ENCODE measurements around the gene ZBTB7C.

Gene ZBTB7C

DNA sequence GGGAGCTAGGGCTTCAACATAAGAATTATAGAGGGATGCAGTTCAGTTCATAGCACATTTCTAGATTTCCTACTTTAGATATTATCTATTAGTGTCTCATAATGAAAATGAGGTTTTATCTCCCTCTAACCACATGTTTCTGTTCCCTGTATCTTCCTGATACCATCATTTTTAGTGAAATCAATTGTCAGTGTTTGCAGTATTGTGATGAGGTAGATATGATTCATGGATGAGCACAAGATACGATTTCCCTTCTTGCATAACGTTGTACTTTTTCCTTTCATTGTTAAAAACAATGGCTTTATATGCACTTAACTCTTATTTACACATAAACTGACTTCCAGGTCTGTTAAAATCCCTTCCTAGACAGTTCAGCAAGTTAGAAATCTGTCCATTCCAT, 211.4 kb downstream of the ZBTB7C start:
- DNase-seq = no peak

DNA sequence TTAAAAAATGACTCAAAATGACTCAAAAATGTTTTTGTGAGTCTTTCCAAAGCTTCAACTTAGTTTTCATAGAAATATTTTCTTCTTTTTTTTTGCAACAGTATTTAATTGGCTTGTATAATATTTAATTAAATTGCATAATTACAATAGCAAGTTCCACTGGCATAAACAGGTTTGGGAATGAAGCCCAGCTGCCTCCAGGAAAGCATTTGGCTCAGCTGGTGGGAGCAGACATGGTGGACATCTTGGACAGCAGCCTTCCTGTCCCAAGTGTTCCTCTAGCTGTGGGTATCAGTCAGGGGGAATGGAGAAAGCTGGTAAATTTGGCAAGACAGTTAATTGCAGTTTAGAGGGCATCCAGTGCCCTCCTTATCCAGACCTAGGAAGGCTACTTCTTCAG, 213.4 kb downstream of the ZBTB7C start:
- DNase-seq = peak in 3 of 56 donors; percentile 5 to 25 (median 10)

DNA sequence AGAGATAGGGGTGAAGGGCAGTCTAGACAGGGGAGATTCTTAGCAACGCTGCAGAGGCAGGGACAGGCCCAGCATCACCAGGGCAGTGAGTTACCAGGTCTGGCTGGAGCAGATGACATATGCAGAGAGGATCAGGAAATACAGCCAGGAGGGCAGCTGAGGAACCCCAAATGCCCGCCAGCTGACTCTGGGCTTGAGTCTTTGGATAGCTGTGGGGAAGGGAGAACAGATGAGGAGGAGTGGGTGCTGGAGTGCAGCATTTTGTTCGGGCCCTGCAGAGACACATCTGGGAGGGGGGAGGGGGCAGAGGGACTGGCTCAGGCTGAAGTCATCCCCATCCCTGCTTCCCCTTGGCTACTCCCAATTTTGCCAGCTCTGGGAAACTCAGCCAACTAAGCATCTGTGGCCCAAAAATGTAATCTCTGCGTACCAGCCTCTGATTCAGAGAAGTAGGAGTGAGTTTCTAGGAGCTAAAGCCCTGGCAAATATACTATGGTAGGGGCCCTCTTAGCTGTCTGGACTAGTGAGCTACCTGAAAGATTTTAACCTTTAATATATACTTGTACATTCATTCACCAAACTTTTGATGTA, 214.5 kb downstream of the ZBTB7C start:
- no peak for DNase-seq

DNA sequence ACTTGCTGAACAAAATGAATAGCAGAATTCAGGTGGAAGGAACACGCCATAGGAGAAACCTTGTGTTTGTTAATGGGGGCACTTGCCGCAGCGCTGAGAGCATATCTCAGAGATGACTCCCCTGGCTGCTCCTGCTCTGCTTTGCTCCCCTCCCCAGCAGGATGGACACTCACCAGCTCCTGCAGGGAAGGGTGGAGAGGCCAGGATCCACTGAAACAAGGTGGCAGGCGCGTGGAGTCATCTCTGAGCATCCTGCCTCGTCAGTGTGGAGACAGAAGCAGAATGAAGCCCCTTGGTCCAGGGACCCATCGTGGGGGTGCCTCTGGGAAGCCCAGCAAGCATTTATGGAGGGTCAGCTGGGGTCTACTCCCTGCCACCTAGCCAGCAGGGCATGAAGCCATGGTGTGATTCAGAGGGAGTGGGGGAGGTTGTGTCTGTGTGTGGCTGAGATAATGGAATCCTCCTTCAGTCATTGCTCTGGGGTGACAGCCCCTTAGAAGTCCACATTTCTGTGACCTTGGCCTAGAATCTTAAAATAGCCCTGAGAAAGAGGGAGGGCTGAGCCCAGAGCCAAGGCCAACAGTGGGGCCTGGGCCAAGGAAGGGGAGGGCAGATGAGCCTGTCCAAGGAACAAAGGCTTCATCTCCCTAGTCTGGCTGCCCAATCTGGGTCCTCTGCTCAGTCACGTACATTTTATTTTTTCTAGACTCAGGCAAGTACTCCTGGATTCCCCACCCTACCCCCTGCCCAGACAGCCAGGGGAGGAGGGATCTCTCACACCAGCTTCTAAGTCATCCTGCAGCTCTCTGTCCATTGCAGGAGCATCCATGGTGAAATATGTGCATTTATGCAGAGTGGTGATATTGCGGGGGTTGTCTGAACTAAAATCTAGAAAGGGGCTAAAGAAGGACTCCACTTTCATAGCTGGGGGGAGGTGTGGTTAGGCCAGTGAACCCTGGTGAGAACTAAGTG, 215.4 kb downstream of the ZBTB7C start:
- no peak for DNase-seq

DNA sequence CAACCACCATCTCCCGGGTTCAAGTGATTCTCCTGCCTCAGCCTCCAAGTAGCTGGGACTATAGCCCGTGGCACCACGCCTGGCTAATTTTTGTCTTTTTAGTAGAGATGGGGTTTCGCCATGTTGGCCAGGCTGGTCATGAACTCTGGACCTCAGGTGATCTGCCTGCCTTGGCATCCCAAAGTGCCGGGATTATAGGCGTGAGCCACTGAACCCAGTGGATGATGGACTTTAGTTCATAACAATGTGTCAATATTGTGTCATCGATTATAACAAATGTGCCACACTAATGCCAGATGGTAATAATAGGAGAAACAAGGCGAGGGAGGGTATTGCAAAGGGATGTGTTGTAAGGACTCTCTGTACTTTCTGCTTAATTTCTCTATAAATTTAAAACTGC, 216.6 kb downstream of the ZBTB7C start:
- DNase-seq = no peak

DNA sequence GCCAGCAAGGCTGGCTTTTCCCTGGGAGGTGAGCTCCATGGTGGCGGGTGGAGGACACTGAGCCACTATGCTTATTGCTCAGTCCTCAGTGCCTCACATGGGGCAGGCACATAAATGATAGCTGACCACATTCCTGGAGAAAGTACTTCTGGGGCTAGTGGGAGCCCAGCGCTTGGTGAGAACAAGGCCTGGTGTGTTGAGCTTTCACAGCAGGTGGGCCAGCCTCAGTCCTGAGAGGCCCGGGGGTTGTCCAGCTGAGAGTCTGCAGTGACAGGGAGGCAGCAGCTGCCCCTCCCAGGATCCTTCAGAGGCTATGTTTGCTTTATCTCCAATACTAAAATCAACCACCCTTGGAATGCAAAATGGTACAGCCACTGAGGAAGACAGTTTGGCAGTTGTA, 217.7 kb downstream of the ZBTB7C start:
- no peak for DNase-seq

DNA sequence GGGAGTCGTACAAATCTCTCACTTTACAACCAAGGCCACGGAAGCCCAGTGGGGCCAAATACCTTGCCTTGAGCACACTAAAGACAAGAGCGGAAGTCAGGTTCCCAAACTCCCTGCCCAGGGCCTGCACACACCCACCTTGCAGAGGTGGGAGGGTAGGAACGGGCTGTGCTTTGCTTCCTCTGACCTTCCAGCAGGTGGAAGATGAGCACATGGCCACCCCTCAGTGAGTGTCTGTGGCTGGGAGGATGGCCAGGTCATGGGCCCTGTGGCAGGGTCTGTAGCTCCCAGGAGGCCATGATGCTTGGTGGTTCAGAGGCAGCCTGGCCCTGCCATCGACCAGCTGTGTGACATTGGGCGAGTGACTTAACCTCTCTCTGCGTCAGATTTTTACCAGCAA, 218.2 kb downstream of the ZBTB7C start:
- no peak for DNase-seq

DNA sequence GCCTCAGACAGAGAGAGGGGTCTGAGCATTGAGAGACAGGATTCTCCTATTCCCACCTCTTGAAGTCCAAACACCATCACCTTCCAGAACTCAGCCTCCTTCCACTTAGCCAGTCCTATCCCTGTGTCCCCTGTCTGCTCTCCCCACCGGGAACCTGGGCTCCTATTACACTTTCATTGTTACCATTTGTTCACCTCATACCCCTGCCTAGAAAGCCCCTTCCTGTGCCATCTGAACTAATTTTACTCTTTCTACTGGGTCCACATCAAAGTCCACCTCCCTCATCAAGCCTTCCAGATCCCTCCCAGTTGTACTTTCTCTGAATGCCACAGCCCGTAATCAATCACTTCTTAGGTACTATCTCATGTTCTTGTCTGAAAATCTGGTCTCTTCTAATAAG, 220.6 kb downstream of the ZBTB7C start:
- DNase-seq = no peak

DNA sequence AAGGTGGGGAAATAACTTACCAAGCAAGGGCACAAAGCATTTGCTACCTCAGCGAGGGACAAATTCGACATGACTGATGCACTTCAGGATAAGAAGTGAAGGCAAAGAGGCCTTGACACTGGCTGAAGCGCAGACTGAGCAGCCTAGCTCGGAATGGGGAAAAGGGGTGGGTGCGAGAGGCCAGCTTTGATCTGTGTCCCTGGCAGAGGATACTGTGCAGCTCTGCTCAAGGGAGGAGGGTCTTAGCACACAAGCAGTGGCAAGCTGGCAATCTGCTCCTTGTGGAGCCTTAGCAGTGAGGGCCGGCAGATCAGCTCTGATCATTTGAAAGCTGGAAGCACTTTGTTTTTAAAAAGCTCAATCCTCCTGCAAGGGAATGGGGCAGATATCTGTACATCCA, 222.3 kb downstream of the ZBTB7C start:
- no peak for DNase-seq

DNA sequence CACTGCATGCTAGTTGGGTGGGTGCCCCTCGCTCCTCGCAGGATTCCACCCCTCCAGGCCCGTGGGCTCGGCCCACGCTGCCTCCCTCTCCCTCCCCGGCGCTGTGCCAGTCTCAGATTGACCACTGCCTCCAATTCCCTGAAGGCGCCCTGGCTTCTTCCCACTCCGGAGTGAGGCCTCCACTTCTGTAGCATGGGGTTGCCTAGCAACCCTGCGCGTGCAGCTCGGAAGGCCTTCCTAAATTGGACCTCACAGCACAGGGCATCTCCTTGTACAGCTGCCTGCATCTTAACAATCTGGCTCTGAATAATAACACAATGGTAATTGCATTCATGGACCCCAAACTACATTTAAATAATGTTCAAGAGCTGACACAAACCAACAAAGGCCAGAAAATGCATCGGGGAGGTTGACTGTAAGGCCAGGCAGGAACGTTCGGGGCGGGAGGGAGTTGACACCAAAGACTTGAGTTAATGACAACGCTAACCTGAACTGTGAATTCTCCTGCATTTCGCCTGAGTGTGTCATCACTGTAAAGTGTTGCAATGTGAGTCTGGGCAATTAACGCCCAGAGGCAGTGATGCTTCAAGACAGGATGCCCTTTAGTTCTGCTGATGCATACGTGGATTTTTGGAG, 222.9 kb downstream of the ZBTB7C start:
- DNase-seq = peak in 15 of 56 donors; percentile 6 to 48 (median 19)

DNA sequence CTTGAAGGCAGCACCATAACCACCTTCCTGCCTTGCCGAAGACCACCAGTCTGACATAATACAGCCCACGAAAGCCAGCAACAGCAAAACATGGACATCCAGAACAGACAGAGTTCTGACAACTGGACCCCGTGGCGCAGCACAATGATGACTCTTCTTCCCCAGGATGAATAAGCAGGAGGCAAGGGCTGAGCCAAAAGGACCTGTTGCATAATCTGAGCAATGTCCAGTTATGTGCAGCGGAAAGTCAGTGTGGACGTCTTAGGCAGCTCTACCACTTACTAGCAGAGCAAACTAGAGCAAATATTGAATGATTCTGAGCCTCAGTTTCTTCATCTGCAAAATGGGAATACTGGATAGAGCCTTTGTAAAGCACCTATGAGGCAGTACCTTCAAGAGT, 225.1 kb downstream of the ZBTB7C start:
- no peak for DNase-seq

DNA sequence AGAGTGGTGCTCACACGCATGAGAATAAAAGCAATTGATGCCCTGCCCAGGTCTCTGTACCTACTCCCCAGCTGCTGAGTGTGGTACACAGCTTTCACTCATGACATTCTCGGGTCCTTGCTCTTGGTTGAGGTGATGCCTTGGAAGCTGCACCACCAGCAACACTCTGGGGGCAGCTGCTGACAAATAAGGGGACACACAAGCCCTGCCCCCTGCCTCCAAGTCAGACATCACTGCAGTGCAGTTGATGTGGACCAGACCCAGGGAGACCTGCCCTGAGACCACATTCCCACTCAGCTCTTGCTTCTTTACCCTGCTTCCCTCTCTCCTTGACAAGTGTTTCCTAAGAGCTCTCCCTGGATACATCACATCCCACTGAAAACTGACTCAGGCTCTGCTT, 225.6 kb downstream of the ZBTB7C start:
- DNase-seq = no peak

DNA sequence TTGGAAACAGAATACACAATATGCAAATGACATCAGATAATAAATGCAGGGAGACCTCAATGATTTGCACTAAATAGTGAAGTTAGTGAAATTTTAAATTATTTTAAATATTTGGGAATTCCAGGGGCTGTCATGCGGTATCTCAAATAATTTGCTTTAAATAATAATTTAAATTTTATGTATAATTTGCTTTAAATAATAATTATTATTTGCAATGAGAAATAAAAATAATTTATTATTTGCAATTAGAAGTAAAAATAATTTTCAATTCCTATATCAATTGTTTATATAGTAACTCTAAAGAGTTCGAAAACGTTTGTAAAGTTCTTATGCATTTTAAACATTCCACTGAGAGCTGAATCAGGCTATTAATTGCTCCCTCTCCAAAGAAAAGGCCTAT, 226.4 kb downstream of the ZBTB7C start:
- DNase-seq = no peak

DNA sequence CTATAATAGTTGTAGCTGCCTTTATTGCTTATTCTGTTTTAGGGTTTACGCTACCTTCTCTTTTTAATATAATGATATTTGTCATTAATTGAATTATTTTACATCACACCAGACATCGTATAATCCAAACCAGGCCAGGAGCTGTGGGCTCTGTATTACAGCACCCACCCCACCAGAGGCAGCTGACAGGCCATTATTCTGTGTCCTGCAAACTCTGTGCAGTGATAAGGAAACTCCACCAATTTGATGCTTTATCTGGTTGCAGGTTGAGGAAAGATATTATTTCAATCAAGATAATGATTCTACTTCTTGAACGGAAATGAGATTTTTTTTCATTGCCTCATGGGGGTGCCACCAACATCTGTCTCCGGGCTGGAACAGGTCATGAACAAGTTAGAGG, 227.3 kb downstream of the ZBTB7C start:
- no peak for DNase-seq

DNA sequence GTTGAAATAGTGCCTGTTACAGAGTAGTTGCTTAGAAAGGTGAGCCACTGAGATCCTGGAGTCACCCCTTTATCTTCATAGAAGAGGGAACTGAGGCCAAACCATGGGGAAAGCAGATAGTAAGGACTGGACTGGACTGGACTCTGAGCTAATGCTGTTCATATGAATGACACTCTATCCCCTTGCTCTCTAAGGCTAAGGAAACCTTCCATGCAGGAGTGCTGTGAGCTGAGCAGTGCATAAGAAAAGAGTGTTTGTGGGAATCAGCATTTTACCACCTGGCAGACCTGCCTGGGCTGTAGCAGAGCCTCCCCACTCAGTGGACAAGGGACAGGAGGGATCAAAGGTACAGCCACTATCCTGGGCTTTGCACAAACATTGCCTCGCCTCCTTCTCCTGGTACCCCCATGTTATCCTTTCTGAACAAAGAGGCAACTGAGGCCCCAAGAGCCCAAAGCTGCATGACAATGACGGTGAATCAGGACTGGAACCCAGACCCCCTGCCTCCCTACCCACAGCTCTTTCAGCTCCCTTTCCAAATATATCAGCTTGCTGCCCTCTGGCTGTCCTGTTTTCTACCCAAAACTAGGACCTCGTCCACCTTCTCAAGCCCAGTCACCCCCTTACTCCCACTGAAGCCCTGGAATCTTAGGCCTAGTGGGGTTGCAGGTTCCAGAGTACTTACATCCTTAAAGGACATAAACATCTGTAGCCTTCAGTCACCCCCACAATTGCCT, 227.9 kb downstream of the ZBTB7C start:
- DNase-seq = no peak

DNA sequence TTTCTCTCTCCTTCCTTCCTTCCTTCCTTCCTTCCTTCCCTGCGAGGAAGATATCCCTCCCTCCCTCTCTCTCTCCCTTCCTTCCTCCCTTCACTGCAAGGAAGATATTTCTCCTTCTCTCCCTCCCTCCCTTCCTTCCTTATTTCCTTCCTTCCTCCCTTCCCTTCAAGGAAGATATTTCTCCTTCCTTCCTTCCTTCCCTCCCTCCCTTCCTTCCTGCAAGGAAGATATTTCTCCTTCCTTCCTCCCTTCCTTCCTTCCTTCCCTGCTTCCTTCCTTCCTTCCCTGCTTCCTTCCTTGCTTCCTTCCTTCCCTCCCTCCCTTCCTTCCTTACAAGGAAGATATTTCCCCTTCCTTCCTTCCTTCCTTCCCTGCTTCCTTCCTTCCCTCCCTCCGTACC, 229.5 kb downstream of the ZBTB7C start:
- no peak for DNase-seq

DNA sequence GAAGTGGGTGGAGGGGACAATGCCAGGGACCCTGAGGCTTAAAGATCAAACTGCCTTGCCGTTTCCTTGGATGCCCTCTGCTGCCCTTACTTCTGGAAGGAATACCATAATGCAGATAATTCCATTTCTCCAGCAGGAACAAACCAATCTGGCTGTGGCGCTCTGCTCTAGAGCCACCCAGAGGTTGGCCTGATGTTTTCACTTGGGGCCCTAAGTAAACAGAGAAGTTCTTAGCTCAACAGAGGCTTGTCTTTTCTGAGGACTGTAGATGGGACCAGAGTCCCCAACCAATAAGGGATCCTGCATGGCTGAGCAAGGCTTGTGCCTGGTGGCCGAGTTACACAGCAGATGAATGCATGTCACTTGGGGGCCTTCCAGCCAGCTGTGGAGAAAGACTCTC, 230.2 kb downstream of the ZBTB7C start:
- no peak for DNase-seq

DNA sequence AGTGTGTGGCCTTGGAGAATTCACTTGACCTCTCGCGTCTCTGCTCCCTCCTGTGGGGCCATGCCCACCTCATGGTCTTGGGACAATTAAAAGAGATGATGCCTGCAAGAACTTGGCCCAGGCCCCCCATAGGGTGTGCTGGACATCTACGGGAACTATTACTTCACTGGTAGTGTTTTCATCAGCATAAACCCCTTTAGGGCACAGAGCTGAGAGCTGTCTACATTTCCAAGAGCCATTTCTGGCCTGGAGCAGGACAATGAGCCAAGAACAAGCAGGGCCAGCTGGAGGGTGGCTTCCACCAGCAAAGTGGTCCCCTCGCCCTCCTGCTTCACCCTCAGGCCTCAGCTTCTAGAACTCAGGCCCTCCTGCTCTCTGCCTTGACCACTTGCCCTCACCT, 232.3 kb downstream of the ZBTB7C start:
- no peak for DNase-seq

DNA sequence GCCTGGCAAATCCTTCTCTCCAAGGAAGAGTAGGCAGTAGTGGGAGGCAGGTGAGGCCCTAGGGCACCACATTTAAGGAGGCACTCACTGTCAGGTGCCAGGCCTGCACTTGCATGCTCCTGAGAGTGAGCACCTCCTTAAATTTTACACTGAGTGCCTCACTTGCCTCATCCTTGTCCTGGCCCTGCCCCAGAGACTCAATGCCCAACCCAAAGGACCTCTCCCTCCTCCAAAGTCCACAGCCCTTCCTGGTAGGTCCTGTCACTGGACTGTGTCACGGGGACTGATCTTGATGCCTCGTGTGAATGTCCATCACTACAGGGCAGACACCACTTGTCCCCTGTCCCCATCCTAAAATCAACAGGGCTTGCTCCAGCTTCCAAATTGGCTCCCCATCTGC, 235.6 kb downstream of the ZBTB7C start:
- DNase-seq = no peak

DNA sequence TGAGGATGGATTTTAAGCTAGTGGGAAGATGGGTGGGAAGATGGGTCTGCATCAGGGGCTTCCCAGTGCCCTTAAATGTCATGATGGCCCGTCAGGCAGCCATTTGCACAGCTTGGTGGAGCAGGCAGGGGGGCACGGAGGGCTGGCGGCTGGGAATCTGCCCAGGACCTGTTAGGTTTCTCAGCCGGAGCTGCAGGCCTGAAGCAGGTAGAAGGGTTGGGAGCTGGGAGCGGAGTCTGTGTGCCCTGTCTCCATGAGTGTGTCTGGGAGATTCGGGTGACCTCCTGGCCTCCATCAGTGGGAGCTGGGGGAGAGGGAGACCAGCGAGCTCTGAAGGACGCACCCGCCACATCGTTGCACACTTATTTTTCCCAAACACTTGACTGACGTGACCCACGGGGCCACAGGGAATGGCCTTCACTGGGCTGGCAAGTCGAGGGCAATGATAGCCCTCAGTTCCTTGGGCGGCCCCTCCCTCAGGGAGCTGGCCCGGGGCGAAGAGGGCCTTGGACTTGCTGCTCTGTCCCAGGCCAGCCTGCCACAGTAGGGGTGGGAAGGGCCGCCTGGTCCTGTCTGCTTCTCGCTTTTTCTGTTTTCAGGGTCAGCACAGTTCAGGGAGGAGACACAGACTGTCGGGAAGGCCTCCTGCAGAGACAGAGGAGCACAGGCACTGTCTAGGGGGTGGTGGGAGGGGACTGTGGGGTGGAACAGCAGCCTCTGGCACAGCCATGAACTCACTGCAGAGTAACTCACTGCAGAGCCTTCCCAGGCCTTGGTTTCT, 236.8 kb downstream of the ZBTB7C start:
- no peak for DNase-seq

Measured in amygdala (tissue), 56 donors.